Occipital lobe (tissue), 2 donors: ENCODE measurements around the gene VASP. TPM values are rescaled to one million over a fixed set of nuclear protein-coding genes. Genes with fewer than 3 reads are reported as not detected.
"Not testable (repeated sequence)": the region's sequence is repeated elsewhere in the genome, so short reads cannot be mapped to it uniquely, and the experiment has no call there.

Source experiments
- DNase-seq: peaks from one replicate; lab custom pipeline; 2025; lab: John Stamatoyannopoulos, UW
- total RNA-seq: library from RNA; depleted of rRNA; stranded (reverse); fragments of >200 nt; gene quantifications from one replicate; pipeline ENCODE4 v1.2.3, GENCODE V29; 2014

Gene VASP
- total RNA-seq, 1 donor from 2014 or later, result 8.4 TPM

GRCh38 chr19:45496349-45496953 lies 10.8 kb upstream of the VASP start:
- peak; percentile 30 for DNase-seq

GRCh38 chr19:45497791-45498190 lies 9.5 kb upstream of the VASP start:
- no peak for DNase-seq

- DNase-seq, result peak; percentile 21
Measured at GRCh38 chr19:45498411-45499195, 8.7 kb upstream of the VASP start, which contains the start of gene PPM1N. PPM1N (plus strand) TSS chr19:45498443; CDS start chr19:45498473, 30 bp downstream.

- no peak for DNase-seq
Measured at GRCh38 chr19:45499196-45500180, 7.8 kb upstream of the VASP start.

GRCh38 chr19:45500918-45501729 lies 6.2 kb upstream of the VASP start:
- DNase-seq, result no peak

GRCh38 chr19:45501730-45502014 lies 5.6 kb upstream of the VASP start:
- DNase-seq, result no peak

- DNase-seq, result no peak
Measured at GRCh38 chr19:45502111-45502510, 5.2 kb upstream of the VASP start.

GRCh38 chr19:45503909-45504308 lies 3.4 kb upstream of the VASP start:
- DNase-seq, result no peak

GRCh38 chr19:45505151-45505995 lies 1.9 kb upstream of the VASP start:
- no peak for DNase-seq

- DNase-seq, result no peak
Measured at GRCh38 chr19:45505996-45506245, 1.4 kb upstream of the VASP start.

GRCh38 chr19:45506246-45506988 lies 862 bp upstream of the VASP start:
- DNase-seq, result peak; percentile 88

- DNase-seq, result no peak
Measured at GRCh38 chr19:45507872-45508416, 665 bp downstream of the VASP start.

GRCh38 chr19:45508417-45508860 lies 1.2 kb downstream of the VASP start:
- DNase-seq, result no peak

GRCh38 chr19:45508861-45509691 lies 1.8 kb downstream of the VASP start:
- DNase-seq, result no peak

GRCh38 chr19:45509692-45510015 lies 2.4 kb downstream of the VASP start:
- no peak for DNase-seq

- not testable (repeated sequence) for DNase-seq
Measured at GRCh38 chr19:45510352-45510751, 3.1 kb downstream of the VASP start.

GRCh38 chr19:45511074-45511473 lies 3.8 kb downstream of the VASP start:
- no peak for DNase-seq

GRCh38 chr19:45512881-45513483 lies 5.7 kb downstream of the VASP start:
- DNase-seq, result no peak
